ENCODE results near the gene IGIP.
"Not testable (repeated sequence)": the region's sequence is repeated elsewhere in the genome, so short reads cannot be mapped to it uniquely, and the experiment has no call there.

The IGIP gene

DNA sequence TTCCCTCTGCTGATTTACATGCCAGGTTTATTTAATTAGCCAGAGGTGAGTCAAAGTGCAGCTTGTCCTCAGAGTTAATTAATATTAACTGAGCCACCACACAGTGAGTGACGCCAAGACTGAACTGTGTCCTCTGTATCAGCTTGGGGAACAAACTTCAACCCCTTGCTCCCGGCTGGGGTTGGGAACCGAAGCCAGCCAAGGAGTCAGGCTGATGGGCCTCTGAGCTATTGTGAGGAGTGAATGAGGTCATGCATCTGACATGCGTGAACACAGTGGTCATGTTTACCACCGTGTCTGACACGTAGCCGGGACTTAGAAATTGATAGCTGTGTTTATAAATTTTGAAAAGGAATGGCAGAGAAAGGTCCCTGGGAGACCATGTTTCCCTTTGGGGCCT is 17.1 kb downstream of the IGIP start:
- DNase-seq: no peak

DNA sequence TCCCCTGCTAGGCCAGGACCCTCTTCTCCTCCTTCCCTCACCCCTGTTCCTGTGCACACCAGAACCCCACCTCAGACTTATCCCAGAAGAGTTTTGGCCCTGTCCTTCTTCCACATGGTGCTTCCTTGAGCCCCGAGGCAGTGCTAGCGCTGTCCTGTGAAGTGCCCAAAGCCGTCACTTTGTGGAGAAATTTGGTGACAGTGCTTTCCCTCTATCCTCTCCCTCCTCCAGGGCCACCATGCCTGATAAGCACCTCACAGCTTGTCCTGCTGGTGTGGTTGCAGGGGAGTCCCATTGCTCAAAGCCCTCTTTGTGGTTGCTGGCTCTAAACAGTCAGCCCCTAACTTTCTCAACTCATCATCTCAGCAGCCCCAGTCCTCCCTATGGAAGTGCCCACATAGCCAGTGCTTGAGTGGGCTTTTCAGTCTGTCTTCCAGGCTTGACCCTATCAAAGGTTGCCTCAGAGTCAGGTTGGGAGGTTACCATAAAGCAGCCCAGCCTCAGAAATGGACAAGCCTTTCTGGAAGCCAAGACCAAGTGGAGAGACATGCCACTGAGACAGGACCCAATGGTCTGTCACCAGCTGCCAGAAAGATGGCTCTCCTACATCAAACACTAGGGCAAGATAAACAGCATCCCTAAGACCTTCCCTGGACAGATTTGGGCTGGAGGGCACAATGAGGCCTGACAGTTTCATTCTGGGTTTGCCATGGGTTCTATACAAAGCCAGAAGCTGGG is 18.0 kb downstream of the IGIP start:
- DNase-seq: no peak

DNA sequence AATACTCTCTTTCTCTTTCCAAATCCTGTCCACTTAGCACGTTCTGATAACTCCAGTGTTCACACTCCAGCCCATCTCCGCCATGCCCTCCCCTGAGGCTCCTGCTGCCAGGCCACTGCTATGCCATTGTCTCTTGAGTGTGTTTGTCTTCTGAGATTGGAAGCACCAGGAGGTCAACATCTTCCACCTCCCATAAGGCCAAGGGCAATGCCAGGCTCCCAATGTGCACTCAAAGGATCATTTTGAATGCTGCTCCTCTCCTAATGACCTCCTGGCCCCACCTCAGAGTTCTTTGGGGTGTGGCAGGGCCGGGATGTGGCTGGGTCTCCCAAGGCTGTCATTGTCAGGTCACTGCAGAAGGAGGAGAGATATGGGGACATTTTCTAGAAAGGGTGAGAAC is 19.5 kb downstream of the IGIP start:
- no peak for DNase-seq

DNA sequence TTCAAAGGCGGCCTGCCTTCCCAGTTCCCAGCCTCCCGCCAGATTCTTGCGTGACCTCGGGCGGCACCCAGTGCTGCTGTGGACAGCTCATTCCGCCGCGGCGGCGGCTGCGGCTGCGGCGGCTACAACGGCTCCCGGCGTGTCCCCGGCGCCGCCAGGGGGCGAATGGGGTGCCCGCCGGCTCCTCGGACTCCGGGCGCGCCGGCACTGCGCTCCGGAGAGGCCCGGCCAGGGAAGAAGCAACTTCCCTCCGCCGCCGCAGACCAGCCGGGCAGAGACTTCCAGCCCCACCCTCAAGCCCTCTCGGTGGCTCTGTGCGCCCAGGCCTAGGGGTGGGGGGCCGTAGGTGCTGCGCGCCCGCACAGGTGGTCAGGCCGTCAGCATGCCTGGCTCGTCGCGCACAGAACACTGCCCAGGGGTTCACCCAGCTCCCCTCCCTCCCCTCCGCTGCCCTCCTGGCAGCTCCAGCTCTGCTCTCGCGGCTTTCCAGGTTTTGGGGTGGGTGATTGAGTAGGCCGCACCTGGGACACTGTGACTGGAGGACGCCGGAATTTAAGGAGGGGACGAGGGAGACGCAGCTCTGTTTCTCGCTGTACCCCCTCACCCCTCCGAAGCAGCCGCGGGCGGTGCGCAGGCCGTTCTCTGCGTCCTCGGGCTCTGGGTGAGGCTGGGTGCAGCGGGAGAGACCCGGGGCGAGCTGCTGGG is 20.2 kb downstream of the IGIP start:
- peak in 1 of 2 donors; percentile 42 for DNase-seq

DNA sequence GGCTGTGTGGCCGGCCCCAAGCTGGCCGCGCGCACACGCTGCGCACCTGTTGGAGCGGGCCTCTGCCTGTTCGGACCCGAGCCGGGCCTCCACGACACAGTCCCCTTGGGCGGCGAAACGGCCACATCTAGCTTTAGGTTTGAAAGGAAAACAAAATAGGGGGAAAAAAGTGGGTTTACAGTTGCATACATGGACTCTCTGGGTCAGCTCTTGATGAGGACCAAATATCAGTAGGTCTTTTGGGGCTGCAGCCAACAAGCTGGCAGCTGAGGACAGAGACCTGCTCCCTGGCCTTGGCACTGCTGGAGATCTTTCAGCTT is 20.7 kb downstream of the IGIP start:
- DNase-seq: no peak

DNA sequence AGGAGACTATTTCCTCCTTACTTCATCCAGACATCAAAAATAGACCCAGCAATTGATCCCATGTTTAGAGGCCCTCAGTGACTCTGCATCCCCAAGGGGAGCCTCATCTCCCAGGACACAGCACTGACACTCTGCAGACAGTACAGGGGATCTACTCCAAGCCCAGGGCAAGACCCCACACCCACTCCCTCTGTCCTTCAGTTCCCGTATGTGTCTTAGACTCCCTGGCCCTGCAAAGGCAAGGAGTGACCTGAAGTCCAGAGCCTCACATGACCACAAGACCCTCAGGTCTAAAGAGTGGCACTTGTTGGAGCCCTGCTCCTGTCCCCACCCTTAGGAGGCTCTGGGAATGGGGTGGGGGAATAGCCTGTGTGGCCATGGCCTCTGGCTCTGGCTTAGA is 21.7 kb downstream of the IGIP start:
- DNase-seq: no peak

DNA sequence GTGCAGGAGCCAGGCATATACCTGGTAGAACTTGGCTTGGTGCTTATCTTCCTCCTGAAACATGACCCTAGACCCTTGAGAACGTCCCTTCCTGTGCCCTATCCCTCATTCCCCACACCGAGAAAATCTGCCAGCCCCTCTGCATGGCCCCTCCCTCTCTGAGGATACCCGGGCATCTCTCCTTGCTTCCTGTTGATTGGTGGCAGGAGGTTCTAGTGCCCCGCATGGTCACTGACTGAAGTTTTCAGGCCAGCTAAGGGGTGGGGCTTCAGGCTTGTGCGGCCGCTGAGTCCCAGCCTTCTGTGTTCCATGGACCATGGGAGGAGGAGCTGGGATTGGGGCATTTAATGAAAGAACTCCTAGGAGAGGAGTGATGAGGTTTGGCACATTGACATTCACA is 22.8 kb downstream of the IGIP start:
- DNase-seq: no peak

DNA sequence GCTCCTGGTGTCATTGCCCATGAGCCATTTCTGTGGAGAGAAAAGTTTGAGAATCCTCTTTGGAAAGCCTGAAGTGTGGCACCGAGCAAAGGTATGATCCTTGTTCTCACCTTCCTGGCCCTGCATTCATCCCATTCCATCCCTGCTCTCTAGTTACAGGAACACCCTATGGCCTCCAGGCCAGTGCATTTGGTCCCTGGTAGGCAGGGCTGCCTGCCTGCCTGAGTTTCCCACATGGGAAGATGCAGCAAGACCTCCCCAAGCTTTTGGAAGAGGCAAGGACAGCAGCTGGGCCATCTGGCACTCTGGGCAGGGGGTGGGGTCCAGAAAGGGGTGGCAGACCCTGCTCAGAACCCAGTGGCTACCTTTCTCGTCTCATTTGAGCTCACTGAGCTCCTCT is 24.5 kb downstream of the IGIP start:
- no peak for DNase-seq

DNA sequence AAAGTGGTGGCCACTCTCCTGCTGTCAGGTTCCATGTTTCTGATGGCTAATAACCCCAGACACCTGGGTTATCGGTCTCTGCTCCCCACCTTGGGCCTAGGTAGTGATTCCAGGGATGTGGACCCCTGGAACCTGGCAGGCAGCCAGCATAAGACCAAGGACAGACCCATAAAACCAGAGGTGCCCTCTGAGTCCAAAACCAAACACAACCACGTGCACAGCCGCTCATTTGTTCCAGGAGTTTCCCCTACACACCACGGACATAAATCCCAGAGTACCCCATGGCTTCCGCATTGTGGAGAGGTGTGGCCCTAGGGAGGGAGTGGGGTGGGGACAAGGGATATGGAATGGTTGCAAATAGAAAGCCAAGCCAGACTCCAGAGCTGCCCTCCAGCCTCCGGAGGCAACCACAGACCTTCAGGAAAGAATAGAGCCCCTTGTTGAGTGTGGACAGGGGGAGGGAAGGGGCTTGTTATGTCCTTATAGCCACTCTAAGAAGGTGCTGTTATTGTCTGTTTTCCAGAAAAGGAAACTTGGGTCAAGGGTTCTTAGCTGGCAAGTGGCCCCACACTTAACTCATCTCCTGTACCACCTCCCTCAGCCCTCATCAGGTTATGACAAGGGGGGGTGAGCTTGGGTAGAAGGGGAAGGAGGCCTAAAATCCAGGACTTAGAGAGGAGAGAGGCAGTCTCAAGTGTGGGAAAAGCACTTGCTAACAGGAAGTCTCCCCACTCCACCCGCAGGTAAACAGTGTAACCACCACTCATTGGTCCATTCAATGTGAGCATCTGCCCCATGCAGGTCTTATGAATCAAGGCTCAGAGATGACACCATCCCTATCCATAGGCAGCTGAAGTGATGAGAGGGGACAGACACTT is 25.6 kb downstream of the IGIP start:
- no peak for DNase-seq

DNA sequence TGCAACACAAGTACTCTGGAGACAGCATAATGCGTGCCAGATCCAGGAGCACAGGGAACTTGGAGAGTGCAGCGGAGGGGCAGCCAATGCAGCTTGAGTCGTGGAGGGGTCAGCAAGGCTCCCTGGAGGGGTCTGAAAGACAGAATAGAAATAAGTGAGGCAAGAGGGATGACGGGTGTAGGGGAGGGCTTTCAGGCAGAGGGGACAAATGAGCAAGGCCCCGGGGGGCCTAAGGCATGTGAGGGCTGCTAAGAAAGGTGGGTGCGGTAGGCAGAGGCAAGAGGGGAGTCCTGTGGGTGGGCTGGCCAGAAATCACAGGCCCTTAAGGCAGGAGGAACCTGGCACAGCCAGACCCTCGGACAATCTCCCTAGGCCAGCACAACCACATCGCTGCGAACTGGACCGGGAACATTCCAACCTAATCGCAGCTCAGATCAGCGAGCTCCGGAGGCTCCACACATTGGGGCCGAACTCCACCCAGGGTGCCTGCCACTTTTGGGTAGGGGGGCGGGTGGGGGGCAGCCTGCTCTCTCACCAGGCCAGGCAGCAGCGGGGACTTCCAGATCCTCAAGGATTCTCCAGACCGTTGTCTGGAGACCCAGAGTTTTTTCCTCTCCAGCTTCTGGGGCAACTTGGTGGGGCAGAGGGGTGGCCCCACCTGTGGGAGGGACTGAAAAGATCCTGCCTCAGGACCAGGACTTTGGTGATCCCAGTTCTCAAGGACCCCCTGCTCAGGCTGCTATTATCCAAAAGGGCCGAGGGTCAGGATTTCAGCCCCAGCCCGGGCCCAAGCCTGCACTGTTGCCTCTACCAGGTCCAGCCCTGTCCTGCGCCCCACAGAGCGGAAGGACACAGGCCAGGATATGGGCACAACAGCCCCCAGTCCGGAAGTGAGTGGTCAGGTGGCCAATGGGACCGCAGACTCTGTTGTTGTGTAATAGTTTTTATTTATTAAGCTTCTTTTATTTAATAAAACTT is 26.6 kb downstream of the IGIP start:
- no peak for DNase-seq

DNA sequence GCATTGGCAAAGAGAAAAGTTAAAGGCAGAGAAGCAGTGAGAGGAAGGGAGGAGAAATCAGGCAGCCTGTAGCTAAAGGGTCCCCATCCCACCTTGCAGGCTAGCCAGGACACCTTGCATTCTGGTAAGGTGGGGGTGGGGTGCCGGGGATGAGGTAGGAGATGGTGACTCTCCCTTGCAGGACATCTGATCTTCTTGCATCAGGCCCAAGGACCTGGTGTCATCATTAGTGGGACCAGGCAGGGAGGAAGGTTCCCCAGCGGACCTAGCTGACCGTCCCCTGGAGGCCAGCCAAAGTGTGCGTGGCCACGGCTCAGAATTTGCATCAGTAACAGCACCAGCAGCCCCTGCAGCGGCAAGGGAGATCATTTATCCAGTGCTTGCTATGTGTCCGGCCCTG is 27.5 kb downstream of the IGIP start:
- DNase-seq: no peak

DNA sequence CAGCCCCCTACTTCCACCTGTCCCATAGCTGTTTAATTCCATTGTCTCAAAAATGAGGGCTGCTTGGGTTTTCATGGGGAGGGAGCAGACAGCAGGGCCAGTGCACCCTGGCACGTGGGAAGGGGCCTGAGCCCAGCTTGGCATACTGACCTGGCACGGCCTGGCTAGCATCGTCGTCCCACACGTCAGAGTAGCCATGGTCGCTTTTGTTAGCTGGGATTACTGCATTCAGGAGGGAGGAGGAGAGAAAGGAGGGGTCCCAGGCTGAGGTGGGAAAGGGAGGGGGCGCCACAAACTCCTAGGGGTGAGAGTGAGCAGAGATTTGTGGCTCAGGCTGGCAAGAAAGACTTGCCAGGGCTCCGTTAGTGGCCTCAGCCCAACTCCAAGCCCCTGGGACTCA is 28.2 kb downstream of the IGIP start:
- DNase-seq: no peak

DNA sequence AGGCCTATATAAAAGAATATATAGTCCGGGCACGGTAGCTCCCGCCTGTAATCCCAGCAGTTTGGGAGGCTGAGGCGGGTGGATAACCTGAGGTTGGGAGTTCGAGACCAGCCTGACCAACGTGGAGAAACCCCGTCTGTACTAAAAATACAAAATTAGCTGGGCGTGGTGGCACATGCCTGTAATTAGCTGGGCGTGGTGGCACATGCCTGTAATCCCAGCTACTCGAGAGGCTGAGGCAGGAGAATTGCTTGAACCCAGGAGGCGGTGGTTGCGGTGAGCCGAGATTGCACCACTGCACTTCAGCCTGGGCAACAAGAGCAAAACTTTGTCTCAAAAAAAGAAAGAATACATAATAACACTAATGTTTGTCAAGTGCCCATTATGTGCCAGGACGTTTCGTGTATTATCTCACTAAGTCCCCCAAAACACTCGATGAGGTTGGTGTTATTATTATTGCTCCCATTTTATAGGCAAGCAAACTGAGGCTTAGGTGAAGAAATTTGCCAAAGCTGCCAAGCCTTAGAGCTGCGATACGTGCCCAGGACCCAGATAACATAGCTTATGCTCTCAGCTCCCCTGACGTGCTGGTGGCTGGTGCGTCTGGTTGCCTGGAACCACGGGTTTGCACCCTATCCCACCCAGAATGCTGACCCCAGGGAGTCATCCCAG is 29.1 kb downstream of the IGIP start:
- not testable (repeated sequence) for DNase-seq

DNA sequence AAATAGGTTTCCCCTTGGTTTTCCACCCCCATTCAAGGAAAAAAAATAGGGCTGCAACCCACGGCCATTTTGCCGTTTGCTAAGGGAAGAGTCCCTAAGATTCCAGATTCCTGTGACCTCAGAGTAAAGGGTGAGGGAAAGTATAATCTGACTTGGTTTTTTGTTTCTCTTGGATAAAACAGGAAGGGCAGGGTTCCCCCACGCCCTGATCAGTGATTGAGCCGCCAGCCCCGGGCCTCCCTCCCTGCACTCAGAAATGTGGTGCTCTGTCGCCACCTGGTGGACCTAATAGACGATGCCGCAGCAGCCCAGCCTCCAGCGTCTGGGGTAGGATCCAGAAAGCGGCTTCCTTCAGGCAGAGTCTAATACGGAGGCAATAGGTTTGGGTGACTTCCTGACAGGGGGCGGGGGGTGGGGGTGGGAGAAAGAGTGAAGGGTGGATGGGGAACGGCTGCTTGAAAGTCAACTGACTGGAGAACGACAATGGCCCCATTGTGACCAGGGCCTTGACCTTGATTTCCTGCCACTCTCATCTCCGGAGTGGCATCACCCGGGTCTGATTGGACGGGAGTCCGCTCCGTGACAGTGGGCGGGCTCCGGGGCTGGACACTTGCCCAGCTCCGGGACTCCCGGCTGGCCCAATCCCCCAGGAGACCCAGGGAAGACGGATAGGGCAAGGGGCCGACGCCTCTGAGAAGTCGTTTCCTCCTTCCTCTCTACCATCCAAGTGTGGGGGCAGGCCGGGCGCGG is 31.5 kb downstream of the IGIP start:
- peak; percentile 59 to 76 for DNase-seq

DNA sequence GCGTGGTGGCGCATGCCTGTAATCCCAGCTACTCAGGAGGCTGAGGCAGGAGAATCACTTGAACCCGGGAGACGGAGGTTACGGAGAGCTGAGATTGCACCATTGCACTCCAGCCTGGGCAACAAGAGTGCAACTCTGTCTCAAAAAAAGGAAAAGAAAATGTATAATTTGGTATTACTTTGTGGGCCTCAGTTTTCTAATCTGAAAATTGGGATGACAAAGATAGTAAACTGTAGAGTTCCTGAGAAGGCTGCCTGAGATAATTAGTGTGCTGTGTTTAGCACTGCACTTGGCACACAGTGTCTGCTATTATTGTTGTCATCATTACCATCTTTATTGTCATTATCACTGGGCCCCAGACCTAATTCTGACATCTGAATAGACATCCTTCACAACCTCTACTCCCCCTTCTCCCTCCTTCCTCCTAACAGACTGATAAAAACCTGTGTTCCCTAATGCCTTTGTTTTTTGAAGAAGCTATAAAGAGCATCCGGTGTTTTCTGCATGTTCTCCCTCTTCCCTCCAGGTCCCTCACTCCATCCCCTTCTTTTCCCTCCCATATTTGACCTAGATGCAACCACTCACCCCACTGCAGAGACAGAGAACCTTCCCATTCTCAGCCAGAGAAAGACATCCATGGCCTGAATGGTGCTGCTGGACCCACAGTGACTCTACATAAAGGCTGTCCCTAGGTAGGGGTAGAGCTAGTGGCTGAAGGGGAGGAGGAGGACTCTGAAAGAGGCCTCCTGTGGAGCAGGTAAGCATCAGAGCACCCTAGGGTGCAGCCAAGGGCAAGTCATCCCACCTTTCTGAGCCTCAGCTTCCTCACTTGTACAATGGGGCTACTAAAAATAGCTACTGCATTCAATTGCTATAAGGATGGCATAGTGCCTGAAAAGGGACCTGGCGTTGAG is 33.5 kb downstream of the IGIP start:
- DNase-seq: no peak

DNA sequence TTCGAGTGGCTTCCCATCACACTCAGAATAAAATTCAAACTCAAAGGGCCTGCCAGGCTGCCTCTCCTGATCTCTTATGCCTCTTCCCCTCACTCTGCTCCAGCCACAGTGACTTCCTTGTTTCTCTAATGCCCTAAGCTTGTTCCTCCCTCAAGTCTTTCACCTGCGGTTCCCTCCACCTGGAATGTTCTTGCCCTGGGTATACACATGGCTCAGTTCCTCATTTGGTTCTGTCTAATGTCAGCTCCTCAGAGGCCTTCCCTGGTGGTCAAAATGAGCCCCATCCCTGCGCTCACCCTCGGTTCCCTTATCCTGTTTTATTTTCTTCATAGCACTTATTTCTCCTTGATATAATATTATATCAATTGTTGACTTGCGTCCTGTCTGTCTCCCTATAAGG is 36.5 kb downstream of the IGIP start:
- no peak for DNase-seq

DNA sequence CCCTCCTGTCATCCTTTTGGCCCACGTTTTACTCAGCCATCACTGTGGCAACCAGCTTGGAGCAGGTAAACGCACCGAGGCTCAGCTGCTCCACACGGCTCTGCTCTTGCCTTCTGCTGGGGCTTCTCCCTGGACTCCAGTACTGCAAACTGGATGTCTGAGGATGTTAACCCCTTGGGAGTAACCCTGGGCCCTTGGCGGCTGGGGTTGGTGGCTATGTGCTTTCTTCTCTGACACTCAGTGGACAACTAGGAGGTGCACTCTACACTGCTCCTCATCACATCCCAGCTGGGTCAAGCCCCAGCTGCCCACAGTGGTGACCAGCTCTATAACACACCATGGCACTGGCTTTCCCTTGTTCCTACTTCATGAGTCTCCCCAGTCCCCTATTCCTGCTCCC is 37.0 kb downstream of the IGIP start:
- DNase-seq: no peak

DNA sequence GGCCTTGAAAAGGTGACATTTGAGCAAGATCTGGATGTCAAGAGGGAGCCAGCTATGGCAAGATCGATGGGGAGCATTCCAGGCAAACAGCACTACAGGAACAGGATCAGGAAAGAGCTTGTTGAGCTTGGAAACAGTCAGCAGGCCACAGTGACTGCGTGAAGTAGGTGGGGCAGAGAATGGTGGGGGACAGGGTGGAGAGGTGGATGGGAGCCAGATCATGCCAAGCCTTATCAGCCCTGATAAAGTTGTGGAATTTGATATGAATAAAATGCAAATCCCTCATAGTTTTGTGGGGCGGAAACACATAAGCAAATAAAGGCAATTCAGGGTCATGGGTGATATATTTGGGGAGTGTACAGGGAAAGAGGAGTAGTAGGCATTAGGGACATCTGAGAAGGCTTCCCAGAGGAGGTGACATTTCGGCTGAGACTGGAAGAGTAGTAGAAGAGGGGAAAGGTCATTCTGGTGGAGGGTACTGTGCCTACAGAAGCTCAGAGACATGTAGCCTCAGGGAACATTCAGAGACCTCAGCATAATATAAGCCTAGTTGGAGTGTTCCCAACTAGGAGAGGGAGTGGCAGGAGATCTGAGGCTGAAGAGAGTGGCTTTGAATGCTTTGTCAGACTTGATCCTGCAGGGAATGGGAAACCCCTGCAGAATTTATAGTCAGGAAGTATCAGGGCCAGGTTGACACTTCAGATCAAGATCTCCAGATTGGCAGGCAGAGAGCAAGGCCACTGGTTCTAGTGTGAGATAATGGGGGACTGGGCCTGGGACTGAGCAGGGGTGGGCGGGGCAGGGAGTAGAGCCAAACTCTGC is 39.6 kb downstream of the IGIP start:
- no peak for DNase-seq

DNA sequence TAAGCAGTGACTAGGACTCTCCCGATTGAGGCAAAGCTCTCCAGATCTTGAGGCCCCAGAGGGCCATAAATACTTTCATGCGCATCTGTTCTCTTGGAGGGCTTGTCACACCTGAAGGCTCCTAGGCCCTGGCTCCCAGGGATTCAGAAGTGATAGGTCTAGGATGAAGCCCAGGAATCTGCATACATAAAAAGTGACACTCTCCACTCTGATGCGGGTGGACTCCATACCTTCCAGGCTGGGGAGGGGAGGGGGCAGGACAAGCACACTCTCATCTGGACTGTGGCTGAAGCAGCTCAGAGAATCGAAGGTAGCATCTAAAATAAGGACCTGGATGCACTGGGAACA is 40.2 kb downstream of the IGIP start:
- no peak for DNase-seq
